IPS DF 6.9 (cell line): ENCODE data around the gene OTX1.
"Not testable (repeated sequence)": the region's sequence is repeated elsewhere in the genome, so short reads cannot be mapped to it uniquely, and the experiment has no call there.

Source experiments
- DNase-seq: peaks from one replicate; pipeline ENCODE4 v3.0.0-alpha.2; 2013; ENCODE audit warnings: low read depth, low spot score
- H3K27ac ChIP-seq: one replicate; pipeline ENCODE4 v1.5.1; 2013; ENCODE audit warnings: low read length, control low read depth
- H3K27me3 ChIP-seq: 2 replicates; pipeline ENCODE4 v1.6.1; 2013; ENCODE audit warnings: mild to moderate bottlenecking, low read length; ENCODE audit not compliant: control insufficient read depth, insufficient read depth
- H3K36me3 ChIP-seq: 2 replicates; pipeline ENCODE4 v1.6.1; 2013; ENCODE audit warnings: low read length; ENCODE audit not compliant: control insufficient read depth, insufficient read depth
- H3K4me1 ChIP-seq: 2 replicates; pipeline ENCODE4 v1.6.1; 2013; ENCODE audit warnings: low read length; ENCODE audit not compliant: control insufficient read depth, insufficient read depth
- H3K4me3 ChIP-seq: 2 replicates; pipeline ENCODE4 v1.5.1; 2013; ENCODE audit warnings: mild to moderate bottlenecking, low read length
- H3K9me3 ChIP-seq: 2 replicates; pipeline ENCODE4 v1.6.1; 2013; ENCODE audit warnings: low read length, inconsistent platforms; ENCODE audit not compliant: control insufficient read depth, insufficient read depth
- WGBS: extraction: QIAGEN DNeasy Blood & Tissue Kit; methylation state at CpG from one replicate; pipeline ENCODE4 v1.1.7; 2013; ENCODE audit warnings: mixed read lengths, missing lambda C conversion rate; ENCODE audit not compliant: insufficient read length, insufficient coverage; 5-methylcytosine and 5-hydroxymethylcytosine counted together

The OTX1 gene

DNA sequence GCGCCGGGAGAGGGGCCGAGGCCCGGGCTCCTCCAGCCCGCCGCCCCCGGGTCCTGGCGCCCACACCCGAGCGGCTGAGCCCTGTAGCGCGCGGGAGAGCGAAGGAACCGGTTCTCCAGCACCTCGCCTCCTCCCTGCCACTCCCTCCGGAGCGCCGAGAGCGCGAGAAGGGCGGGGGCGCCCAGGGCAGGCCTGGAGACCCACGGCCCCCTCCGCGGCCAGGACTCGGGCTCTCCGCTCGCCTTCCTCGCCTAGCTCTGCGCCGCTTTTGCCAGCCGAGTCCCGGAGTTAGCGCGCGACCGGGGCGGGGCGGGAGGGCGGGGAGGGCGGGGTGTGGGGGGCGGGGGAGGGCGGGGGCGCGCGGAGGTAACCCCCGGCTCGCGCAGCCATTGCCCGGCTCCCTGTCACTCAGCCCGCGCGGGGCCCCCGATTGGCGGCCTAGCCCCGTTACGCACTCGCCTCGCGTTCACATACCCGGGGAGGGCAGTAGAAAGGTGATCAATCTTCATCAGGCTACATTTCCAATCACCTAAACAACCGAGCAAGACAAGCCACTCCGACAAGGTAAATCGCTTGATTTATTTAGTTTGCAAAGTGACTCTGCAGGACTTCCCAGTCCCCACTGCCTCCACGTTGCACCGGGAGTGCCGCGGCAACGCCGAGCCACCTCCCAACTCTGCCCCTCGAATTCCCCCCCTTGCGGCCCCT, at the start of gene OTX1:
Gene OTX1, plus strand, starts transcription at position 497 of the 708 bp plus-strand sequence. CDS start 2,161 bp downstream, outside the sequence.
- H3K9me3 ChIP-seq: no peaks in the 10 kb centered on the region
- H3K27me3 ChIP-seq: peaks cover 62% of the 10 kb centered on the region
- peaks cover 8% of the 10 kb centered on the region; the same call in 1 of the 2 replicates for H3K4me1 ChIP-seq
- H3K27ac ChIP-seq: no peak within 1 kb of the TSS
- no peaks in the 10 kb centered on the region for H3K36me3 ChIP-seq
- H3K4me3 ChIP-seq: peak within 1 kb of the TSS; percentile 84
- DNase-seq: no peak
- no CpG with 5 or more reads among the region's 73 CpGs for WGBS

DNA sequence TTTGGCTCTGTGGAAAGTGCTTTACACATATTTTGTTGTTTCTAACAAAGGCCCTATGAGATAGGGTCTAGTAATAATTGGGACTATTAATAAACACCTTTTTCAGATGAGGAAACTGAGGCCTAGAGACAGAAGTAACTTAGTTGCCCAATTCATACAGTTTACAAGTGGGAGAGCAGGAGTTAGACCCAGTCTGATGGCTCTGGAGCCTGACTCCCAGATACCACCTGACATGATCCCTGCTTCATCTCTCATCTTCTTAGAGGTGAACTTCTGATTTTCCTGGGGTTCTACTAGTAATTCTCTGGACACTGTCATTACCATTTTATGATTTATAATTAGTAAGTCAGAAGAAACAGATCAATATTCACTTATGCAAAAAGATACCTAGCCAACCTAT, 49.1 kb upstream of the OTX1 start:
- H3K27me3 ChIP-seq: no peaks in the 10 kb centered on the region
- no peak for DNase-seq
- no peaks in the 10 kb centered on the region for H3K36me3 ChIP-seq
- no peaks in the 10 kb centered on the region for H3K9me3 ChIP-seq
- no peak overlapping the region for H3K4me3 ChIP-seq
- no peak overlapping the region for H3K27ac ChIP-seq
- H3K4me1 ChIP-seq: no peaks in the 10 kb centered on the region; the same call in 1 of the 2 replicates

DNA sequence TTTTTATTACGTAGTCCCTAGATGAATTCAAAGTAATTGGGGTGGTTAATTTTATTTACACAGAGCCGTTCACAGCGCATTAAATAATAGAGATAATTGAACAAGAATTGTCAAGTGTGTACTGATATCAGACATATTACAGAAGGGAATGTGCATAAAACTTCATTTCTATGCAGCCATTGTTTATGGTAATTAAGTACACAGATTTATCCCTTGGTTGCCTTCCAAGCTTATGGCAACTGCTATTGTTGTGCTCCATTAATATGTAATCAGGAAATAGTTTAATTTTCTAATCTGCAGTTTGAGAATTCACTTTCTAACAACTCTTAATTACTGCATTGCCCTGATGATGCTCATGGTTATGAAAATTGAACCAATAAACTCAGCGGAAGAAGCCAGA, 47.3 kb upstream of the OTX1 start:
- WGBS: no CpG with 5 or more reads among the region's 4 CpGs
- Histone ChIP-seq H3K9me3 (no peaks in the 10 kb centered on the region), H3K36me3 (no peaks in the 10 kb centered on the region), H3K4me3 (no peak overlapping the region), H3K27me3 (no peaks in the 10 kb centered on the region), H3K27ac (no peak overlapping the region), H3K4me1 (no peaks in the 10 kb centered on the region; the same call in 1 of the 2 replicates)
- no peak for DNase-seq

DNA sequence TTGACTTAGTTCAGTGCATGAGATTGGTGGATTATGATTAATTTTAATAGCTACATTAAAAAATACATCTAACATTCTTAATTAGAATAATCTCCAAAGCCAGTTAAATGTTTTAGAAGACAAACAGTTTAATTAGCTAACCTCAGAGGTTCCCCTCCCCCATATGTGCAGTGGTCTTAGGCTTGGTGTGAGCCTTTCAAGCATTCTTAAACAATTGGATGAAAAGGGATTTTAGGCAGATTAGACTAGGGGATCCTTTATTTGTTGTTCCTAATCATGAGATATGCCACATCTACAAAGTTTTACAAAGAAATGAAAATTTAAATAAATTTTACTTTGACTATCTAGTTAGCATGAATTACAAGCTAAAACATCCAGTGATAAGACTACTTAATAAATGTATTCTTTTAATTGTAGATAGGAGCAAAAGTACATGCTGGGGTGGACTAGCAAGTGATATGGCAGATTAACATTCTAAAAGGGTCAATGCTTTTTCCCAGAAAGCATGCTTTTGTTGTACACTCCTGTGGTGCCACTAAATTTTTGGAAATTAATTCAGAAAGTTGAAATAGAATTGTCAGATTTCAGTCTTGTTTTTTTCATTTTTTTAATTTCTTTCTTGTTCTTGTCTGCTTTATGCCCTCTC, 42.7 kb upstream of the OTX1 start:
- no peaks in the 10 kb centered on the region for H3K9me3 ChIP-seq
- no peak for DNase-seq
- H3K4me3 ChIP-seq: no peak overlapping the region
- H3K27ac ChIP-seq: no peak overlapping the region
- H3K36me3 ChIP-seq: no peaks in the 10 kb centered on the region
- no peaks in the 10 kb centered on the region for H3K4me1 ChIP-seq
- no peaks in the 10 kb centered on the region for H3K27me3 ChIP-seq

DNA sequence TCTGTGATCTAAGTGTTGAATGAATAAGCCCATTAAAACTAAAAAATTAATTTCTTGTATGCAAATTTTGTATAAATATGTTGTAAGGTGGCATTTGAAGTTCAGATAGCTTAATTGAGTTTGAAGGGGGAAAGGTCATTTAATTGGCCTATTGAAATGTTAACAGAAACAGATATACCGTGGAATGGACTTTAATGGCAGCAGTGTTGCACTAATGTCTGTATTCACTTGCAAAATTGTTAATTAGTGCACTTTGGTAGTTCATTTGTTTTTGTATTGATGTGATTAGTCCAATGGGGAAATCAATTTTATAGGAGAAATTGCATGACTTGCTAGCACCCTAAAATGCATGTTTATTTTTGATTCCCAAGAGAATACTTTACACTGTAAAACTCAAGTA, 41.8 kb upstream of the OTX1 start:
- WGBS: no CpG with 5 or more reads among the region's 1 CpG
- Histone ChIP-seq H3K27ac (no peak overlapping the region), H3K4me3 (no peak overlapping the region), H3K36me3 (no peaks in the 10 kb centered on the region), H3K27me3 (no peaks in the 10 kb centered on the region), H3K4me1 (no peaks in the 10 kb centered on the region), H3K9me3 (no peaks in the 10 kb centered on the region)
- no peak for DNase-seq

DNA sequence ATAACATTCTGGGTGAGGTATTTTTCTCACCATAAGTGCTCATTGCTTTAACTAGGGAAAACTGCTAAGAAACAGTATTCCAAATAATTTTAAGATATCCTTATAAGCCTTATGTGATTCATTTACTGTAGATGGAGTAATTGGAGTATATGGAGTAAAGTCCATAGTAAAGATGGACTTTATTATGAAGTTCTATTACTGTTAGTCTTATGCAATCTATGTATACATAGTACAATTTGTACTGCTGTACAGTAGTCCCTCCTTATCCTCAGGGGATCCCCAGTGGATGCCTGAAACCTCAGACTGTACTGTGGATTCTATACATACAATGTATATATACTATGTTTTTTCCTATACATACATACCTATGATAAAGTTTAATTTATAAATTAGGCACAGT, 41.1 kb upstream of the OTX1 start:
- no peak overlapping the region for H3K4me3 ChIP-seq
- H3K9me3 ChIP-seq: no peaks in the 10 kb centered on the region
- no peaks in the 10 kb centered on the region for H3K4me1 ChIP-seq
- no peaks in the 10 kb centered on the region for H3K36me3 ChIP-seq
- no peak for DNase-seq
- no peaks in the 10 kb centered on the region for H3K27me3 ChIP-seq
- H3K27ac ChIP-seq: no peak overlapping the region

DNA sequence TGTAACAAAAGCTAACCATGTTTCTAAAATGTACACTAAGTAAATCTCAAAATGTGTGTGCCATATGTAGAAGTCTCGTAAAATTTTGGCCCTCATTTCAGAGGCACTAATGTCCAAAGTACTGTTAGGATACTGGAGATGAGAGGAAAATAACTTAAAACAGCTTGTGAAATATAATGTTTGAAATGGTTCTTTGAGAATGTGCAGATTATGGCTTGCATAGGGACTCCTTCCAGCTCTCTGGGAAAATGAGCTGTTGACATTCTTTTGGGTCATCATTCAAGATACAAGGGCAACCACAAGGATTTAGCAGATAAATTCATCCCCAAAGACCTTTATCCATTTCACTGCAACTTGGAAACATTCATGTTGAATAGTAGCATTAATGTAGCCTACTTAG, 38.1 kb upstream of the OTX1 start:
- no CpG with 5 or more reads among the region's 1 CpG for WGBS
- Histone ChIP-seq H3K27ac (no peak overlapping the region), H3K4me1 (no peaks in the 10 kb centered on the region), H3K9me3 (no peaks in the 10 kb centered on the region), H3K27me3 (no peaks in the 10 kb centered on the region), H3K4me3 (no peak overlapping the region), H3K36me3 (no peaks in the 10 kb centered on the region)
- no peak for DNase-seq

DNA sequence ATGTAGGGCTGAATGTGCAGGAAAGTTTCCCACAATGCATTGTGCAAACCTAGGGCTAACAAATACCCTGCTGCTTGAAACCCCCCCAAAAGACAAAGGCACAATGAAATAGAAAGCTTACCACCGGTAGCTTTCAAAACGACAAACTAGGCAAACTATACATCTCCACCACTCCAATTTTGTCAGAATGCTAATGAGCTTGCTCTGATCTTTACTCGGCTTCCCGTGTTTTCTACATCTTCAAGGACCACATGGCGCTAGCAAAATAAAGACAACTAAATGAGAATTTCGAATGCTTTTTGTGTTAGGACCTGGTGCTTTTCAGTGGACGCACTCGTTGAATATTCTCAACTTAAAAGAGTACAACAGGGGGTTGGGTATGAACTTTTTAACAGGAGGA, 37.2 kb upstream of the OTX1 start:
- H3K9me3 ChIP-seq: no peaks in the 10 kb centered on the region
- WGBS: no CpG with 5 or more reads among the region's 8 CpGs
- H3K36me3 ChIP-seq: no peaks in the 10 kb centered on the region
- no peaks in the 10 kb centered on the region for H3K27me3 ChIP-seq
- no peak overlapping the region for H3K27ac ChIP-seq
- no peak overlapping the region for H3K4me3 ChIP-seq
- no peak for DNase-seq
- H3K4me1 ChIP-seq: no peaks in the 10 kb centered on the region

DNA sequence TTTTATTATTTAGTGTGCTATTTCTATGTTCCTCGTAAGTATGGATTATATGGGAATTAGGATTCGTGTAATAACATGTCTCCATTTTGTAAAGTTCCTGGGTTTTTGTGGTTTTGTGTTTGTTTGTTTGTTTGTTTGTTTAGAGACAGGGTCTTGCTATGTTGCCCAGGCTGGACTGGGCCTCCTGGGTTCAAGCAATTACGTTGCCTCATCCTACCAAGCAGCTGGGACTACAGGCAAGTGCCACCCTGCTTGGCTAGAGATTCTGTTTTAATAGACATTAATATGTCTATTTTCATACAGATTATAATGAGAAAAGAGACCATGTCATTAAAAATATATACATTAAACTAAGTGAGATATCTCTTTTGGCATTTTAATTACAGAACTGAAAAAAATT, 35.2 kb upstream of the OTX1 start:
- no peaks in the 10 kb centered on the region for H3K4me1 ChIP-seq
- no peak for DNase-seq
- H3K27ac ChIP-seq: no peak overlapping the region
- no peak overlapping the region for H3K4me3 ChIP-seq
- no CpG with 5 or more reads among the region's 3 CpGs for WGBS
- no peaks in the 10 kb centered on the region for H3K9me3 ChIP-seq
- H3K36me3 ChIP-seq: no peaks in the 10 kb centered on the region
- H3K27me3 ChIP-seq: no peaks in the 10 kb centered on the region

DNA sequence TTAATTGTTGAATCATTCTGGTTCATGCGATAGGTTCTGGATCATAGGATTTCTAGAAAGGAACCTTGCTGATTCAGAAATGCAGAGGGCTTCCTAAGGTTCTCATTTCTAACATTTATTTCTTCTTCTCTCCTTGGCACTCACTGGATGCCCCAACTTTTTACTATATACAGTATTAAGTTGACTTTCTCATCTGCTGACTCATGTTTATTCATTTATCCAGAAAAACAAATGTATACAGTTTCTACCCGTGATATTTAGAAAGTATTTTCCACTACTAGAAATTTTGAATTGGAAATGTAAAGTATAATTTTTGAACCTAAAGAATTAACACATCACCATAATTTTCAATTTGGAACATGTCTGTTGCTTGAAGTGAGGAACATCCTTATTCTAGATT, 32.2 kb upstream of the OTX1 start:
- no peaks in the 10 kb centered on the region for H3K27me3 ChIP-seq
- no peaks in the 10 kb centered on the region for H3K36me3 ChIP-seq
- no peak for DNase-seq
- WGBS: no CpG with 5 or more reads among the region's 2 CpGs
- H3K9me3 ChIP-seq: no peaks in the 10 kb centered on the region
- H3K27ac ChIP-seq: no peak overlapping the region
- H3K4me3 ChIP-seq: no peak overlapping the region
- no peaks in the 10 kb centered on the region for H3K4me1 ChIP-seq

DNA sequence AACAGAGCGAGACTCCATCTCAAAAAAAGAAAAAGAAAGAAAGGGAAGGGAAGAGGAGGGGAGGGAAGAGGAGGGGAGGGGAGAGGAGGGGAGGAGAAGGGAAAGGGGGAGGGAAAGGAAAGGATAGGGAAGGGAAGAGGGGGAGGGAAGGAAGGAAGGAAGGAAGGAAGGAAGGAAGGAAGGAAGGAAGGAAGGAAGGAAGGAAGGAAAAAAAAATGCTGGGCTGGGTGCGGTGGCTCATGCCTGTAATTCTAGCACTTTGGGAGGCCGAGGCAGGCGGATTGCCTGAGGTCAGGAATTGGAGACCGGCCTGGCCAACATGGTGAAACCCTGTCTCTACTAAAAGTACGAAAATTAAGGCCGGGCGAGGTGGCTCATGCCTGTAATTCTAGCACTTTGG, 30.9 kb upstream of the OTX1 start:
- H3K36me3 ChIP-seq: not testable (repeated sequence)

More for the DNA sequence above, 30.9 kb upstream of the OTX1 start:
- not testable (repeated sequence) for H3K27ac ChIP-seq, H3K9me3 ChIP-seq, H3K4me3 ChIP-seq, DNase-seq, H3K27me3 ChIP-seq, H3K4me1 ChIP-seq
- no CpG with 5 or more reads among the region's 8 CpGs for WGBS
